Parietal lobe (tissue), 1 donor: Measurements from ENCODE around the gene HADHB. TPM values are rescaled to one million over a fixed set of nuclear protein-coding genes. Genes with fewer than 3 reads are reported as not detected.

Experiments used
- total RNA-seq: library from RNA; depleted of rRNA; stranded (reverse); fragments of >200 nt; gene quantifications from one replicate; pipeline ENCODE4 v1.2.3, GENCODE V29; 2014

The HADHB gene
- 47.0 TPM for total RNA-seq

DNA sequence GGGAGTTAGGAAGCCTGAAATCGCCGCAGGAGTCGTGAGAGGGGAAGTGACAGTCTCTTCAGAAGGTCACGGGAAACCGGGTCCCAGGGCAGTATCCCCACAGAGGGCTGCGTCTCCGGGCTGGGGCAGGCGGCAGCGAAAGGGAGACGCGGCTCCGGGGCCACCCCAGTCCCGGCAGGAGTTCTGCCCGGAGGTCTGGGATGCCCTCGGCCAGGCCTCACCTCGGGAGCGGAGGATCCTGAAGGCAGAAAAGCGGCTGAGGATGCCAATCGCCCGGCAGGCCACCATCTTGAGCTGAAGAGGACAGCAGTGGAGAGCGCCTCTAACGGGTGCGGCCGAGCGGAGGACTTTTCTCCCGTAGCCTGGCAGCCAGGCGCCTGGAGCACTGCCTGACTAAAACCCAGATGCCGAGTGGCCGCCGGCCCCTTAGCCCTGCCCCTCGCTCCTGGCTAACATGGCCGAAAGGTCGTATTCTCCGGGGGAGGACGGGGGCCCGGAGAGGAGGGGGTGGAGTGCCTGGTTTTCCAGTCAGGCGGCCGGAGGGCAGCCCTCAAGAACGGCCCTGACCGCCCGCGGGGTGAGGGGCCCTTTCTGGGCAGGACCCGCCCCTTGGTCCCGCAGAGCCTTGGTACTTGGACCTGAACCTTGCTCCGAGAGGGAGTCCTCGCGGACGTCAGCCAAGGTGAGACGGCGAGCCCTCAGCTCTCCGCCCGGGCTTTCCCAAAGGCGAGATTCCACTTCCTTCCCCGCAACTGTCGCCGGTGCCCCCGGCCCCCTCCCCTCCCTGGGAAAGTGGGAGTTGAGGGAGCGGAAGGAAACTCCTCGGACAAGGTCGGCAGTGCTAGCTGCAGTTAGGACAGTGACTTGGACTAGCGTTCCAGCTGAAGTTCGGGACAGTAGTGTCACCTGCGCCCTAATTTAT, at the start of gene HADHB, which contains the start of gene HADHA:
HADHB (plus strand) TSS at position 631 of the 922 bp plus-strand sequence. CDS start 9,316 bp downstream, outside the sequence.
HADHA (minus strand) TSS at position 324 of the 922 bp plus-strand sequence; CDS start at position 288, 36 bp downstream.

Other genes starting within 250 kb of the HADHB start
- gene RAB10, start 210.9 kb upstream of the HADHB start, total RNA-seq: 130 TPM
- gene GAREM2, start 71.9 kb upstream of the HADHB start, total RNA-seq: 11.9 TPM
- 69.5 TPM for gene HADHA, start 307 bp upstream of the HADHB start, total RNA-seq
- gene SELENOI, start 101.2 kb downstream of the HADHB start, total RNA-seq: 69.2 TPM
- gene ADGRF3, start 101.8 kb downstream of the HADHB start, total RNA-seq: under 0.01 TPM
- 2.2 TPM for gene DRC1, start 157.0 kb downstream of the HADHB start, total RNA-seq
- gene OTOF, start 233.2 kb downstream of the HADHB start, total RNA-seq: 0.31 TPM